Activated CD8-positive, alpha-beta memory T cell treated with anti-CD3 and anti-CD28 coated beads, Interleukin-2, amount 50 U/mL, for 24 hours (primary cell): ENCODE measurements around the gene LINC01488.

Source experiments
- DNase-seq: peaks from one replicate; pipeline ENCODE4 v3.0.0-alpha.2; 2020; ENCODE audit errors: extremely low read depth

LINC01488 gene

DNA sequence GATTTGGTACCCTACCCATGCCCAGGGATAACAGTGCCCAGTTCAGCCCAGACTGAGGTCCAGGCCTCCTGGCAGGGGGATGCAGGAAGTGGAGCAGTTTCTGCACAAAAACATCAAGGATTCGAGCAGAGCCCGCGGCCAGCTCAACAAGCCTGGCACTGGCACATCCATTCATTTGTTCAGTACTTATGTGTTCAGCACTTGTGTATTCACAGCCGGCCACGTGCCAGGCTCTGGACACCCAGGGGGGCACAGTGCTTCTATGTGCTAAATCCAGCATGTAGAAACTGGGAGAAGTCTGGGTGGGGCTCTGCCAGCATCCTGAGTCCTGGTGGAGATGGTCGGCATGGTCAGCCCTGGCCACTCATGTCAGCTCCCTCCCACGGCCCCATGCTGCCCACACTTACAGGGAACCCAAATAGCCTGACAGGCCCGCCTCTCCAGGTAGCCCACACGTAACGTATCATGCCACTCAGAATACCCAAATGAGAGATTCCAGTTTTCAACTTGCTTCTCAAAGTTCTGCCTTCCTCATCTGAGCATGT lies 28.5 kb downstream of the LINC01488 start:
- DNase-seq = no peak

DNA sequence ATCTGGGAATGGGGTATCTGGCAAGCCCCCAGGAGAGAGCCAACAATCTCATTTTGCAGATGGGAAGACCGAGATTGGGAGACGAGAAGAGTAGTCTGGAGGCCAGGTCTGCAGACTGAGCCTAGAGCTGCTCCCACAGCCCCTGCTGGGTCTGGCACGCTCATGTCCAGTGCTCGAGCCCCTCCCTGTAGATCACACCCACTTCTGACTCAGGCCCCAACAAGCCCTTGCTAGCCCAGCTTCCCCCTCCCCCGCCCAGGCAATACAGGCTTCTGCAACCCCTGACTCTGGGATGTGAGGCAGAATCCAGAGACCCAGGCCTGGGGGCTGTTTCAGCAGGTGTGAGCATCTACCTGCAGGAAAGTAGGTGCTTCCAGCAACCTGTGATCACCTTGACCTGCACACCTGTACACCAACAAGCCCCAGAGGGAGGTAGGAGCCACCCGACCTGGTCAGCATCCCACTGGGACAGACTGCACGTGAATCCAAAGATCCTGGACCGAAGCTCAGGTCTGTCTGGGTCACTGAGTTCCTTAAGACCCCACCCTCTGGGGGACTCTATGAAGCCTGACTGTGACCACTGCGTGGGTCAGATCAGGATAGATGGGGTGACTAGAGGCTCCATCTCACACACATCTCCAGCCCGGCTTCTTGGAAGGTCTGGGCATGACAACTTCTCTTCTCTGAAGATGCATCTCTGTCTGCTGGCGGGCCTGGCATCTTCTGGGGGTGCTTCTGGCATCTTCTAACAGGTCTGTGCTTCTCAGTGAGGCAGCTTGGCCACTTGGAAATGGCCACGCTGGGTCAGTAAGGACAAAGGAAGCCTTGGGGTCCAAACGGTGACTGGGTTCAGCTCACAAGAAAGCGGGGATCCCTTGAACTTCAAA lies 29.3 kb downstream of the LINC01488 start:
- no peak for DNase-seq

DNA sequence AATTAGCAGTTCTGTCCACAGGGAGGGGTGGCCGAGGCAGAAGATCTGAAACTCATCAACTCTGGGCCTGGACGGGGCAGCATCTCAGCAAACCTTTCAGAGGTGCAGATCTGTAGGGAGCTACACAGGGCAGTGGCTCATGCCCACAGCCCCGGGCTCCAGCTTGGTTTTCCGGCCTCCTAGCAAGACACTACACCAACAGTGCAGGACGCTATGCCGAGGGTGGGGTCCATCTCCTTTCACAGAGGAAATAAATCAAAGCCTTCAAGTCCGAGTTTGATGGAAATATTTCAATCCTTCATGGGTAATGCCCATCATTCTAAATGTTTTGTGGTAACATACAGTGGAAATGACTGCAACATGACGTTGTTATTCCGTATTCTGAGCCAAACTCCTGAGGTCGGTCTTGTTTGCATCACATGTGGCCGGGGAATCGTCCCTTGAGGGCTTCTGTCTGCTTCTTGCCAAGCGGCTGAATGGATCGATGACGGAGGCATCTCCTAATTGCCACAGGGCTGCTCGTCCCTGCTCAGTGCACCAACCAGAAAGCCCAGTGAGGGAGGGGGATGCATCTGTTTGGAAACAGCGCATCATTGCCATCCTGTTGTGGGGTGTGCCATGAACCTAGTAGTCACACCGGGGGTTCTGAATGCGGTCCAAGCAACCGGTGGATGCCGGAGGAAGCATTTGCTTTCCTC lies 30.0 kb downstream of the LINC01488 start:
- no peak for DNase-seq

DNA sequence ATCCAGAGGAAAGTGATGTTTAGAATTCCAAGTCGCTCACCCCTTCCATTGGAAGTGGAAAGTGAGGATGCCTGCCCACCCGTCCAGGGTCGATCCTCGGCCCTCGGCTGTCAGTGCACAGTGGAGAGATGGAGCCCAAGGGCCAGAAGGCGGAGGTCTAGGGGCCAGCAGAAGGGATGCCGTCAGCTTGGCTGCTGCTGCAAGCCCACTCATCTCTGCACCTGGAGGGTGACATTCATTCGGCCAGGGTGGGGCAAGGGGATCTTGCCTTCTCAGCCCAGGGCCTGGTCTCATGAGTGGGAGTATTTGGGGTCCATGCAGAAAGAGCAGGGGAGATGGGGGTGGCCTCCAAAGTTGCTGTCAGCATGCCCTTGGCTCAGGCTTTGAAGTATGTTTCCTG lies 30.7 kb downstream of the LINC01488 start:
- no peak for DNase-seq

DNA sequence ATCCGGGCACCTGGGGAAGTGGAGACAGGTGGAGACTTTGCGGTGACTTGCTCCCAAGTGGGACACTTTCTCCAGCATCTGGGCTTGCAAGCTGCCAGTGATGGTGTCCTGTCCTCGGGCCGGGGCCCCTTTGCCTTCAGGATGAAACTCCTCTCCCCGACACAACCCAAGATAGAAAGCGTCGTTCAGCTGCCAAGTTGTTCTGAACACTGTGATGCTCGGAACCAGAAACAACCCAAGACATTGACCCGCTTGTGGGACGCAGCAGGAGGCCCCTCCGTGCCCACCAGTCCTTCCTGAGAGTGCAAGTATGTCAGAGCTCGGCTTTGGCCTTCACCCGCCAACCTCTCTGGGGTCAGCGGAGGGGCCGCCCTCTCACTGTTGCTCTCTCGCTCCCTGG lies 31.3 kb downstream of the LINC01488 start:
- no peak for DNase-seq

DNA sequence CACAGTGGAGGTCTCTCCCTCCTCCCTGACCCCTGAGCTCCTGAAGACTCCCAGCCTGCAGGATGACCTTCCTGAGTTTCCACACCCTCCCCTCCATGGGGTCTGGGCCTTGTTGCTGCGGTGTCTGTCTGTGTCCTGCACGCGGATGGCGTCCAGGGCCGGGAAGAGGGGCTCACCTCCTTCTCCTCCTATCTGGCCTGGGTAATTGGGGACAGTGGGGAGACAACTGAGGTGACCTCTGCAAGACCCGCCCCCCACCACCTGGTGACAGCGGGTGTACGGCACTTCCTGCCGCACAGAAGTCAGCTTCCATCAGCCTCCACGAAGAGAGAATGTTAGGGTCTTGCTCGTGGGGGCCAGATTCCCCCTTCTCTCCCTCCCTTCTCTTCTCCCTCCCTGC lies 31.7 kb downstream of the LINC01488 start:
- DNase-seq = no peak

DNA sequence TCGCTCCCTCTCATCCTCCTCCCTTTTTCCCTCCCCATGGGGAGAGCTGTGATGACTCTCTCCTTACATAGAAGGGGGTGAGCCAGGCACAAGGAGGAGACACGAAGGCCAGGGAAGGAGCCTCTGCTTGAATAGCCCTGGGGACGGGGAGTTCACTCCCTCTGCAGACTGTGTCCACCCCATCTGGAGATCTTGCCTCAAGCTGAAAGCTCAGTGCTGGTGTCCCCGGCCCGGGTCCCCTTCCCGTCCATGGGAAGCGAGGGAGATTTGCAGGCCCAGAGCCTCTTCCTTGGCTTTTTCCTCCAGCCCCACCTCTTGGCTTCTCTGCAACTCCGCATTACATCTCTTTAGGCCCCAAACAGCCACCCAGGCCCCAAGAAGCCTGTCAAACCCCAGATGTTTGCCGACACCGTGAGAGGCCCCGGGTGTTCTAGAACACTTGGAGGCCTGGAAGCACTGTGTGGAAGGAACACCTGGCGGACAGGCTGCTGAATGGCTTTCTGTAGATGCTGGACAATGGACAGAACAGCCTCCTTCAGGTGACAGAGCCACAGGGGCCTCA lies 32.3 kb downstream of the LINC01488 start:
- DNase-seq = no peak

DNA sequence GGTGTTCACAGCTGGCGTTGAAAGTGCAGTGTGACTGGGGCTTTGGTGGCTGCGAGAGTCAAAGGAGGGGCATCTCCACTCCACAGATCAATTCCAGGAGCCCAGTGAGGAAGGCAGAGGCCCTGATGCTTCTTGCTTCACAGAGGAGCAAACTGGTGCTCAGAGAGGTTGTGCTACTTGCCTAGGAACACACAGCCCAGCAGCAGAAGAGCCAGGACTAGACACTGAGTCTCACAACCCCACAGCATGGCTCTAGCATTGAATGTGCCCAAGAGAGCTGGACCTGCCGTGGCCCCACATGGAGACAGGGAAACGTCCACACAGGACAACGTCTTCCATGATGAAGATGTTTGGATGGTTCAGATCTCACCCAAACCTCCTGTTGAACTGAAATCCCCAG lies 33.3 kb downstream of the LINC01488 start:
- DNase-seq = no peak

DNA sequence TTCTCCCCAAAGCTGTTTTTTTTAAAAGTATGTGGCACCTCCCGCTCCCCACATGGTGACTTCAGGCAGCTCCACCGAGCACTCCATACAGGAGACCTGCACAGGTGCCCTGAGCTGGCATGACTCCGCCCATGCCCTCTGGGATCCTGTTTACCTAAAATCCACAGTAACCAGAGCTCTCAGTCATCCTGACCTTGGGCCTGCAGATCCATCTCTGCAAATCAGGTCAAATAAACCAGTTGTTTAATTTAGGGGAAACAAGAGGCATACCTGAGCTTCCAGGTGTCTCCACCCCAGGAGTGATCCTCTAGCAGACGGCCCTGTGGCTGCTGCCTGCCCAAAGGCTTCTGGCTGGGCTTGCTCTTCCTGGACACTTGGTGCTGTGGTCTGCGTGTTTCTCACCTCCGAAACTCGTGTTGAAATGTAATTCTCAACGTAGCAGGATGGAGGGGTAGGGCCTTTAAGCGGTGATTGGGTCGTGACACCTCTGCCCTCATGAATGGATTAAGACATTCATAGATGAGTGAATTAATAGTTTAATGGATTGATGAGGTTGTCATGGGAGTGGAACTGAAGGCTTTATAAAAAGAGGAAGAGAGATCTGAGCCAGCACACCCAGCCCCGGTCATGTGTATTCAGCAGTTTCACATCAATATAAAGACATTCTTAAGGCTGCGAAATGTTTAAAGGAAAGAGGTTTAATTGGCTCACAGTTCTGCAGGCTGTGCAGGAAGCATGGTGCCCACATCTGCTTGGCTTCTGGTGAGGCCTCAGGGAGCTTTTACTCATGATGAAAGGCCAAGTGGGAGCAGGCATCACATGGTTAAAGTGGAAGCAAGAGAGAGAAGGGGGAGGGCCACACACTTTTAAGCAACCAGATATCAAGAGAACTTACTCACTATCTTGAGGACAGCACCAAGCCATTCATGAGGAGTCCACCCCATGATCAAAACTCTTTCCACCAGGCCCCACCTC lies 34.1 kb downstream of the LINC01488 start:
- no peak for DNase-seq

DNA sequence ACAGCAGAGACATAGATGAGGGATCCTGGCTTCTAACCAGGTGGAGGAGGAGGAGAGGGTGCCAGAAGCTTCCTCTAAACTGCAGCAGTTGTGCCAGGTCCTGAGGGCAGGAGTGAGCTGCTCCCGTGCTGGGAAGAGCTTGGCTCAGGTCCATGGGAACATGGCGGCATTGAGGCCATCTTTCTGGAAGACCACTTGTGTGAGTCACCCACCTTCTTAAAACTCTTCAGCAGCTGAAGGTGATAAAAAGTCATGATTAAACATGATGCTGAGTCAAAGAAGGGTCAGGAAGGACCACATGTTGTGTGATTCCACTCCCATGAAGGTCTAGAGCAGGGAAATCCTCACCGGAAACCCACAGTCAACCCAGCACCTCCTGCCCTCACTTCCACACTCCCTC lies 35.1 kb downstream of the LINC01488 start:
- no peak for DNase-seq

DNA sequence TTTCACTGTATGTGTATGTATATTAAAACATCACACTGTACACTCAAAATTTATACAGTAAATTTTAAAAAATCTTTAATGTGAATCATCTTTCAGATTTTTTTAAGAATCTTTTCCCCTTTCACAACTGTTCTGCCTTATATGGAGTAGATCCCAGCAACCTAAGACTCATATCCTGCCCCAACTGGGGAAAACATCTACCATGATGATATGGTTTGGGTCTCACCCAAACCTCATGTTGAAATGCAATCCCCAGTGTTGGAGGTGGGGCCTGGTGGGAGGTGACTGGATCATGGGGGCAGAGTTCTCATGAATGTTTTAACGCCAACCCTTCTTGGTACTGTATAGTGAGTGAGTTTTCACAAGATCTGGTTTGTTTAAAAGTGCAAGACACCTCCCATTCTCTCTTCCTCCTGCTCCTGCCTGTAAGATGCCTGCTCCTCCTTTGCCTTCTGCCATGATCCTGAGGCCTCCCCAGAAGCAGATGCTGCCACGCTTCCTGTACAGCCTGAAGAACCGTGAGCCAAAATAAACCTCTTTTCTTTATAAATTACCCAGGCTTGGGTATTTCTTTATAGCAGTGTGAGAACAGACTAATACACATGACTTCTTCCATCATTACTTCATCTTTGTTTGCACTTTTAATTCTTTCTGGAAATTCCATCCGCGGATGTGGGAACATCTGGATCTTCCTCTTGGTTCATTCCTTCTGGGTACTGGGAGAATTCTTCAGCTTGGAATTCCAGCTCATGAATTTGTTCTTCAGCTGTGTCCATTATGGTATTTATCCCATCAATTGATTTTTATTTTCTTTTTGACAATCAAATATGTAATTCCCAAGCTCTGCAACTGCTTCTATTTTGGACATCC lies 36.9 kb downstream of the LINC01488 start:
- no peak for DNase-seq

DNA sequence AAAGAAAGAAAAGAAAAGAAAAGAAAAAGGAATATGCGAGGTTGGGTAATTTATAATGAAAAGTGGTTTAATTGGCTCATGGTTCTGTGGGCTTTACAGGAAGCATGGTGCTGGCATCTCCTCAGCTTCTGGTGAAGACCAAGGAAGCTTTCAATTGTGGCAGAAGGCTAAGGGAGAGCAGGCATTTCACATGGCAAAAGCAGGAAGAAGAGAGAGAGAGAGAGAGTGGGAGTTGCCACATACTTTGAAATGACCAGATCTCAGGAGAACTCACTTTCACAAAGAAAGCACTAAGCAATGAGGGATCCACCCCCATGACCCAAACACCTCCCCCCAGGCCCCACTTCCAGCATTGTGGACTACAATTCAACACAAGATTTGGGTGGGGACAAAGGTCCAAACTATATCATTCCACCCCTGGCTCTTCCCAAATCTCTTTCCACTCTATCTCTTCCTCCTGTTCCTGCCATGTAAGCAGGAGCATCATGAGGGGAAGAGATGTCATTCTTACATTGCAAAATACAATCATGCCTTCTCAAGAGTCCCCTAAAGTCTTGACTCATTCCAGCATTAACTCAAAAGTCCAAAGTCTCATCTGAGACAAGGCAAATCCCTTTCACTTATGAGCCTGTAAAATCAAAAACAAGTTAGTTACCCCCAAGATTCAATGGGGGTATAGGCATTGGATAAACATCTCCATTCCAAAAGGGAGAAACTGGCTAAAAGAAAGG lies 38.9 kb downstream of the LINC01488 start:
- no peak for DNase-seq

DNA sequence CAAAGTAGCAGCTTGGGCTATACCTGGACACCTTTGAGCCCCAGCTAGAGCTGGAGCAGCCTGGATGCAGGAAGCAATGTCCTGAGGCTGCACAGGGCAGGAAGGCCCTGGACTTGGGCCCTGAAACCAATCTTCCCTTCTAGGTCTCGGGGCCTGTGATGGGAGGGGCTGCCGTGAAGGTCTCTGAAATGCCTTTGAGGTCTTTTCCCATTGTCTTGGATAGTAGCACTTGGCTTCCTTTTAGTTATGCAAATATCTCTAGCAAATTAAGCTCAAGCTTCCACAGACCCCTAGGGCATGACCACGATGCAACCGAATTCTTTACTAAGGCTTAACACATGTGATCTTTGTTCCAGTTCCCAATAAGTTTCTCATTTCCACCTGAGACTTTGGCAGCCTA lies 40.0 kb downstream of the LINC01488 start:
- no peak for DNase-seq

DNA sequence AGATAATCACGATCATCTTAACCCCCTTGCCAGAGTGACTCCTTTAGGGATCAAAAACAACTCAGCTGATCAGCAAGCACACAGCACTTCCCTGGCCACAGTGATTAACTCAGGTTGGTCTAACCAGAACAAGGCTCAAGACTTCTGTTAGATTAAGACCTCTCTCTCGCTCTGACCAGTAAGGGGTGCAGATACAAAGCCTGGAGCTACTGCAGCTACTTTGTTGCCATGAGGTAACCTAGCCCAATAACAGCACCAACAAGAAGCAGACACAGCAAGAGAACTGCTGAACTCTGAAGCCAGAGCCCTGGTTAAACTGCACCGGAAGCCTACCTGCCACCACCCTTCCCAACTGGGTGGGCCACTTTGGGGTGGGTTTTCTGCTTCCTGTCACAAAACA lies 42.0 kb downstream of the LINC01488 start:
- DNase-seq = no peak

DNA sequence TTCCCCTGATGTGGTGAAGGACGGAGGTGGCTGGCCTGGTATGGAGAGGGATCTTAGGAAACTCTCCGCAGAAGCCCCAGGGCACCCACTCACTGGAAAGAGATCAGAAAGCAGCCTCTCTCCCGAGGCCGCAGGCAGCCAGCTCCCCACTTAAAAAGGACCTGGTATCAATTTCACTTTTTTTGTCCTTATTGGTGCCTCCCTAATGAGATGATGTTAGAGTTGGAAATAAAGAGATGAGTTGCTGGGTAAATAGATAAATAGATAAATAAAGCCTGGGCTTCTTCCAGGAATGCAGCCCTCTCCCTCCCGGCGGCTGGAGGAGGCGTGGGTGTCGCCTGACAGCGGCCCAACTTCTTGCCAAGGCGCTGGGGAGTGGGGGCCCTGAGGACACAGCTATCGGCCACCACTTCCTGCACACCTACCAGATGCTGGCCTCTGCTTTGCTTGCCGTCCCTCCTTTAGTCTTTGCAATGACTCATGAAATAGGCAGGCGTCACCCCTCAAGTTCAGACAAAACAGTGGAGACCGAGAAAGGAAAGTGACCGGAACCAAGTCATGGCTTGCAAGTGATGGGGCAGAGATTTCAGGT lies 42.9 kb downstream of the LINC01488 start:
- no peak for DNase-seq

DNA sequence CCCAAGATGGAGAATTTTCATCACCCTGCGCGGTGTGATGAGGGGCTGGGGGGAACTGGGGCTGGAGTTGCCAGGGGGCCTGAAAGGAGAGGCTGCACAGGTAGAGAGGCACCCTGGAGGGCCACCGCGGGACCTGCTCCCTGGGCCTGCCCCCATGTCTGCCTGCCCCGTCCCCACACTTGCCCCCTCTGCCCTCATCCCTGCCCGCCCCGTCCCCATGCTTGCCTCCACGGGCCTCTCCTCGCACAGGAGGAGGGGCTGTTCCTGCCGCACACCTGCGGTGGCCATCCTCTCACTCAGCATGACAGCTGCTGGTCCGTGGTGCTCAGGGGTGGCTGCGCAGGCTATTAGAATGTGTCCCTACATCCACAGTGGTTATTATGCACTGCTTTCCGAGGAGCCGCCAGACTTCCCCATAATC lies 43.5 kb downstream of the LINC01488 start:
- no peak for DNase-seq

DNA sequence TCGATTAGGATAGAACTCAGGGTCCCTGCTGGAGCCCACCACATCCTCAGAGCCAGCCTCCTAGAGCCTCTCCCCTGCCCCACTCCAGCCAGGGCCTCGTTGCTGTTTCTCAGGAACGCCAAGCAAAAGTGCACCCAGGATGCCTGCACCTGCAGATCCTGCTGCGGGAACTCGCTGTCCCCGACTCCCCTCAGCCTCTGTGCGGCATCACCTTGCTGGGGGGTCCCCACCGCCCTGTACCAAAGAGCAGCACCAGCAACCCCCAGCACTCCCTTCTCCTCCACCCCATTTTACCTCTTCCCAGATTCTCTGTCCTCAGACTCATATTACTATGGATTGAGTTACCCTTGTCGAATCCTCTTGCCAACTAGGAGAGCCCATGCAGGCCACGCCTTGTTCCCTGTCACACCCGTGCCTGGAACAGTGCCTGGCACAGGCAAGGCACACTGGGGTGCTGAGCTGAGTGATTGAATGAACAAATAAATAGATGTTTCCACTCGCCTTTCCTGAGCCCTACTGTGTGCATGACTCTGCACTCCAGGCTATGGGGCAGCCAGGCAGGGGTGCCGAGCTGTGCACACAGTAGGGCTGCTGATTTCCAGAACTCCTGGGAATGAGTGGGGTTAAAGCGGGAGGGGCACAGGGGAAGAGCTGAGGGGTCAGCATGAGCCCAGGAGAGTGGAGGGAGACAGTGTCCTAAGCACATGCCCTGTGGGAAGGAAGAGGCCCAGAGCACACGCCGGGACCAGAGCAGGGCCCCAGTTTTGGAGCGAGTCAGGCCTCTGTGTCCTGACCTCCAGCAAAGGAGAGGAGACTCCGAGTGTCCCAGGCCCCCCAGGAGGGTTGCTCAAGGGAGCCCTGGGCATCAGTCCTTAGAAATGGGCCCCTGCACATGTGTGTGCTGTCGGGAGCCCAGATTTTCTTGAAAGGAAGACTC lies 44.3 kb downstream of the LINC01488 start:
- no peak for DNase-seq

DNA sequence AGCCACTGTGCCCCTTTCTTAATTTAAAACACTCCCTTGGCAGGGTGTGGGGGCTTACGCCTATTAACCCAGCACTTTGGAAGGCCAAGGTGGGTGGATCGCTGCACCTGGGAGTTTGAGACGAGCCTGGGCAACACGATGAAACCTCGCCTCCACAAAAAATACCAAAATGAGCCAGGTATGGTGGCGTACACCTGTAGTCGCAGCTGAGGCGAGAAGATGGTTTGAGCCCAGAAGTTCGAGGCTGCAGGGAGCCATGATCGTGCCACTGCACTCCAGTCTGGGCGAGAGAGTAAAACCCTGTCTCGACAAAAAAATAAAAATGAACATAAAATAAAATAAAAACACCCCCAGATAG lies 45.0 kb downstream of the LINC01488 start:
- no peak for DNase-seq
